ENCODE measurements around the gene PCGF2.
"Not testable (repeated sequence)": the region's sequence is repeated elsewhere in the genome, so short reads cannot be mapped to it uniquely, and the experiment has no call there.

DNA sequence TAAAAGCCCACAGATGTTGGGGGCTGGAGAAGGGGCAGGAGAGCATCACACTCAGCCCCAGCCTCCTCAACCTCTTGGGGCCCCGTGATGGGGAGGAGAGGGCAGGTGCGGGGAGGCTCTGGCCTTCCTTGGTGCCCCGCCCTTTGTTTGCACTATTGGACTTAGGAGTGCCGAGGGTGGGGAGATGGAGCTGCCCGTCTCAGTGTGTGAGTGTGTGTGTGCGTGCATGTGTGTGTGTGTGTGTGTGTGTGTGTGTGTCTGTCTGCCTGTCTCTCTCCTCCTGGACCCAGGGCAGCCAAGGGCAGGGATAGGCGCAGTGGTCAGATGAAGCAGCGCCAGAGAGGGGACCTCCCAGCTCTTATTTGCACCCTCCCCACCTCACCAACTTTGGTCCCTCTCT, 22.0 kb downstream of the PCGF2 start:
- TF ChIP-seq, protein P1, sequence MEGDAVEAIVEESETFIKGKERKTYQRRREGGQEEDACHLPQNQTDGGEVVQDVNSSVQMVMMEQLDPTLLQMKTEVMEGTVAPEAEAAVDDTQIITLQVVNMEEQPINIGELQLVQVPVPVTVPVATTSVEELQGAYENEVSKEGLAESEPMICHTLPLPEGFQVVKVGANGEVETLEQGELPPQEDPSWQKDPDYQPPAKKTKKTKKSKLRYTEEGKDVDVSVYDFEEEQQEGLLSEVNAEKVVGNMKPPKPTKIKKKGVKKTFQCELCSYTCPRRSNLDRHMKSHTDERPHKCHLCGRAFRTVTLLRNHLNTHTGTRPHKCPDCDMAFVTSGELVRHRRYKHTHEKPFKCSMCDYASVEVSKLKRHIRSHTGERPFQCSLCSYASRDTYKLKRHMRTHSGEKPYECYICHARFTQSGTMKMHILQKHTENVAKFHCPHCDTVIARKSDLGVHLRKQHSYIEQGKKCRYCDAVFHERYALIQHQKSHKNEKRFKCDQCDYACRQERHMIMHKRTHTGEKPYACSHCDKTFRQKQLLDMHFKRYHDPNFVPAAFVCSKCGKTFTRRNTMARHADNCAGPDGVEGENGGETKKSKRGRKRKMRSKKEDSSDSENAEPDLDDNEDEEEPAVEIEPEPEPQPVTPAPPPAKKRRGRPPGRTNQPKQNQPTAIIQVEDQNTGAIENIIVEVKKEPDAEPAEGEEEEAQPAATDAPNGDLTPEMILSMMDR (conservative IDR thresholded peaks at IDR 0.05; ENCODE audit: low read length), result not testable (repeated sequence)
- TF ChIP-seq EZH2phosphoT487 (IDR thresholded peaks at IDR 0.05; ENCODE audit: borderline replicate concordance, low read depth, low read length), result not testable (repeated sequence)
